Measurements from ENCODE around the gene CRISPLD2. TPM values are rescaled to one million over a fixed set of nuclear protein-coding genes. Genes with fewer than 3 reads are reported as not detected.

The CRISPLD2 gene
- total RNA-seq, 1 donor from 2014 or later = 9.0 TPM

GRCh38 chr16:84811529-84811928 lies 8.3 kb upstream of the CRISPLD2 start:
- DNase-seq = no peak
- Mint-ChIP-seq H3K36me3 (ENCODE audit: unreplicated experiment) (no peaks in the 10 kb centered on the region), H3K4me3 (ENCODE audit: unreplicated experiment) (no peak overlapping the region), H3K27ac (ENCODE audit: unreplicated experiment) (no peak overlapping the region), H3K9me3 (ENCODE audit: unreplicated experiment) (peaks cover 5% of the 10 kb centered on the region), H3K4me1 (ENCODE audit: low read depth, unreplicated experiment) (peaks cover 7% of the 10 kb centered on the region), H3K27me3 (ENCODE audit: unreplicated experiment) (peaks cover 7% of the 10 kb centered on the region)
- TF ChIP-seq, protein P1, sequence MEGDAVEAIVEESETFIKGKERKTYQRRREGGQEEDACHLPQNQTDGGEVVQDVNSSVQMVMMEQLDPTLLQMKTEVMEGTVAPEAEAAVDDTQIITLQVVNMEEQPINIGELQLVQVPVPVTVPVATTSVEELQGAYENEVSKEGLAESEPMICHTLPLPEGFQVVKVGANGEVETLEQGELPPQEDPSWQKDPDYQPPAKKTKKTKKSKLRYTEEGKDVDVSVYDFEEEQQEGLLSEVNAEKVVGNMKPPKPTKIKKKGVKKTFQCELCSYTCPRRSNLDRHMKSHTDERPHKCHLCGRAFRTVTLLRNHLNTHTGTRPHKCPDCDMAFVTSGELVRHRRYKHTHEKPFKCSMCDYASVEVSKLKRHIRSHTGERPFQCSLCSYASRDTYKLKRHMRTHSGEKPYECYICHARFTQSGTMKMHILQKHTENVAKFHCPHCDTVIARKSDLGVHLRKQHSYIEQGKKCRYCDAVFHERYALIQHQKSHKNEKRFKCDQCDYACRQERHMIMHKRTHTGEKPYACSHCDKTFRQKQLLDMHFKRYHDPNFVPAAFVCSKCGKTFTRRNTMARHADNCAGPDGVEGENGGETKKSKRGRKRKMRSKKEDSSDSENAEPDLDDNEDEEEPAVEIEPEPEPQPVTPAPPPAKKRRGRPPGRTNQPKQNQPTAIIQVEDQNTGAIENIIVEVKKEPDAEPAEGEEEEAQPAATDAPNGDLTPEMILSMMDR (IDR thresholded peaks at IDR 0.05; ENCODE audit: partially characterized antibody, unreplicated experiment) = no peak

DNA sequence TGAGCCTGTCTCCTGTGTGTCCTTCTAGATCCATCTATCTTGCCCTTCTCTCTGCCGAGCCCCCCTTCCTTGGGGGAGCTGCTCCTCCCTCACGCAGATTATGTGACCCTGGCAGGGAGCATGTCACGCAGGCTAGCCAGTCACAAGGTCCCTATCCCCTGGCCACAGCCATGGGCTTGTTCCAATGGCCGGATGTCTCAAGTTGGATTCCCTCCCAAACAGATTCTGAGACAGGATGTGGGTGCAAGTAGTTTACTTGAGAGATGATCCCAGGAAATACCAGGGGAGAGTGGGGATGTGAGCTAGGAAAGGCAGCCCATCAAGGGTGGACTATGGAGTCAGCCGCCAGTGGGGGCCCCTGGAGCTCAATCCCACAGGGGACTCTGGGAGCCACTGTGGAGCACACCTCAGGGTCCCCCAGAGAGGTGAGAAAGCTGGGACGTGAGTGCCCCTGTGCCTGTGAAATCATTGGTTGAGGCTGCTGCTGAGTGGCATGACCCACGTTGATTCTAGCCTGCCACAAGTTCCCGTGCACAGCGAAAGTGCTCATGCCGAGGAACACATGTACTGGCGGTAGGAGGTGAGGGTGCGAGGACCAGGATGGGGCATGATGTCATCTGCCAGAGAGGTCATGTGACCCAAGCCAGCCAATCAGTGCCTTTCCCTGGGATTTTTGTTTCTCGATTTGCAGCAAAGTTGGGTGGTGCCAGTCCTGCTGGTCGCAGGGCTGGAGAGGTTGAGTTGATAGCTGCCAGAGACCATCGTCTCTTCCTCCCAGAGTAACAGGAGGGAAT lies 6.4 kb upstream of the CRISPLD2 start:
- no peak for DNase-seq
- no peak overlapping the region for H3K27ac Mint-ChIP-seq (ENCODE audit: unreplicated experiment)
- no peak overlapping the region for H3K4me3 Mint-ChIP-seq (ENCODE audit: unreplicated experiment)
- H3K27me3 Mint-ChIP-seq (ENCODE audit: unreplicated experiment) = peaks cover 3% of the 10 kb centered on the region
- no peaks in the 10 kb centered on the region for H3K36me3 Mint-ChIP-seq (ENCODE audit: unreplicated experiment)
- H3K9me3 Mint-ChIP-seq (ENCODE audit: unreplicated experiment) = peaks cover 3% of the 10 kb centered on the region
- TF ChIP-seq, protein P1 (IDR thresholded peaks at IDR 0.05; ENCODE audit: partially characterized antibody, unreplicated experiment) = no peak
- peaks cover 7% of the 10 kb centered on the region for H3K4me1 Mint-ChIP-seq (ENCODE audit: low read depth, unreplicated experiment)

GRCh38 chr16:84815462-84815861 lies 4.3 kb upstream of the CRISPLD2 start:
- H3K27me3 Mint-ChIP-seq (ENCODE audit: unreplicated experiment) = peaks cover 12% of the 10 kb centered on the region
- no peak overlapping the region for H3K4me3 Mint-ChIP-seq (ENCODE audit: unreplicated experiment)
- no peak for DNase-seq
- peaks cover 11% of the 10 kb centered on the region for H3K4me1 Mint-ChIP-seq (ENCODE audit: low read depth, unreplicated experiment)
- TF ChIP-seq, protein P1 (IDR thresholded peaks at IDR 0.05; ENCODE audit: partially characterized antibody, unreplicated experiment) = no peak
- no peaks in the 10 kb centered on the region for H3K36me3 Mint-ChIP-seq (ENCODE audit: unreplicated experiment)
- peaks cover 3% of the 10 kb centered on the region for H3K9me3 Mint-ChIP-seq (ENCODE audit: unreplicated experiment)
- H3K27ac Mint-ChIP-seq (ENCODE audit: unreplicated experiment) = no peak overlapping the region

GRCh38 chr16:84816023-84816422 lies 3.8 kb upstream of the CRISPLD2 start:
- peaks cover 13% of the 10 kb centered on the region for H3K27me3 Mint-ChIP-seq (ENCODE audit: unreplicated experiment)
- no peaks in the 10 kb centered on the region for H3K36me3 Mint-ChIP-seq (ENCODE audit: unreplicated experiment)
- H3K4me3 Mint-ChIP-seq (ENCODE audit: unreplicated experiment) = no peak overlapping the region
- no peak for DNase-seq
- H3K9me3 Mint-ChIP-seq (ENCODE audit: unreplicated experiment) = peaks cover 3% of the 10 kb centered on the region
- peaks cover 13% of the 10 kb centered on the region for H3K4me1 Mint-ChIP-seq (ENCODE audit: low read depth, unreplicated experiment)
- no peak overlapping the region for H3K27ac Mint-ChIP-seq (ENCODE audit: unreplicated experiment)
- TF ChIP-seq, protein P1 (IDR thresholded peaks at IDR 0.05; ENCODE audit: partially characterized antibody, unreplicated experiment) = no peak

- peaks cover 13% of the 10 kb centered on the region for H3K27me3 Mint-ChIP-seq (ENCODE audit: unreplicated experiment)
- peaks cover 3% of the 10 kb centered on the region for H3K9me3 Mint-ChIP-seq (ENCODE audit: unreplicated experiment)
- TF ChIP-seq, protein P1 (IDR thresholded peaks at IDR 0.05; ENCODE audit: partially characterized antibody, unreplicated experiment) = no peak
- no peaks in the 10 kb centered on the region for H3K36me3 Mint-ChIP-seq (ENCODE audit: unreplicated experiment)
- peaks cover 13% of the 10 kb centered on the region for H3K4me1 Mint-ChIP-seq (ENCODE audit: low read depth, unreplicated experiment)
- H3K27ac Mint-ChIP-seq (ENCODE audit: unreplicated experiment) = no peak overlapping the region
- no peak for DNase-seq
- H3K4me3 Mint-ChIP-seq (ENCODE audit: unreplicated experiment) = no peak overlapping the region
Measured at GRCh38 chr16:84816485-84816884, 3.3 kb upstream of the CRISPLD2 start.
